Activated CD4-positive, alpha-beta T cell treated with anti-CD3 and anti-CD28 coated beads for 24 hours (primary cell): Measurements from ENCODE around the gene RFTN1.

ENCODE experiments used
- DNase-seq, 2 donors: peaks; one replicate each; pipeline ENCODE4 v3.0.0-alpha.2; 2020; ENCODE audit warnings: low read depth in 2 of 2

Gene RFTN1

GRCh38 chr3:16468002-16468335 is 45.5 kb downstream of the RFTN1 start:
- no peak for DNase-seq

GRCh38 chr3:16467393-16467792 is 46.1 kb downstream of the RFTN1 start:
- peak in 1 of 2 donors; percentile 25 for DNase-seq

- DNase-seq: no peak
These were observed 46.7 kb downstream of the RFTN1 start for GRCh38 chr3:16466822-16467221.

GRCh38 chr3:16464511-16465148 is 48.9 kb downstream of the RFTN1 start:
- no peak for DNase-seq

GRCh38 chr3:16463914-16464313 is 49.6 kb downstream of the RFTN1 start:
- DNase-seq: no peak

- no peak for DNase-seq
These were observed 50.4 kb downstream of the RFTN1 start for GRCh38 chr3:16463119-16463518.

- no peak for DNase-seq
These were observed 50.8 kb downstream of the RFTN1 start for GRCh38 chr3:16462679-16463078.

GRCh38 chr3:16461463-16462245 is 51.8 kb downstream of the RFTN1 start:
- DNase-seq: no peak

- no peak for DNase-seq
These were observed 52.6 kb downstream of the RFTN1 start for GRCh38 chr3:16460886-16461285.

GRCh38 chr3:16460273-16460672 is 53.2 kb downstream of the RFTN1 start:
- no peak for DNase-seq

GRCh38 chr3:16456784-16457415 is 56.6 kb downstream of the RFTN1 start:
- no peak for DNase-seq

GRCh38 chr3:16455966-16456365 is 57.5 kb downstream of the RFTN1 start:
- DNase-seq: no peak

- no peak for DNase-seq
These were observed 58.5 kb downstream of the RFTN1 start for GRCh38 chr3:16455001-16455400.

GRCh38 chr3:16452261-16452660 is 61.2 kb downstream of the RFTN1 start:
- DNase-seq: no peak

- DNase-seq: no peak
These were observed 64.1 kb downstream of the RFTN1 start for GRCh38 chr3:16449369-16449768.

GRCh38 chr3:16448639-16449070 is 64.8 kb downstream of the RFTN1 start:
- peak; percentile 26 to 29 for DNase-seq

- no peak for DNase-seq
These were observed 66.4 kb downstream of the RFTN1 start for GRCh38 chr3:16447135-16447534.

- no peak for DNase-seq
These were observed 69.2 kb downstream of the RFTN1 start for GRCh38 chr3:16444344-16444743.

- no peak for DNase-seq
These were observed 70.8 kb downstream of the RFTN1 start for GRCh38 chr3:16442730-16443129.

- DNase-seq: no peak
These were observed 72.1 kb downstream of the RFTN1 start for GRCh38 chr3:16441371-16441875.

GRCh38 chr3:16439848-16440708 is 73.4 kb downstream of the RFTN1 start:
- DNase-seq: no peak
